IPS-18c (cell line): ENCODE measurements around the gene DLG1.

ENCODE experiments used
- H3K4me3 ChIP-seq: 2 replicates; pipeline ENCODE4 v1.7.0; 2013; ENCODE audit warnings: low read depth, mild to moderate bottlenecking, low read length, moderate library complexity; ENCODE audit not compliant: insufficient read depth
- H3K9me3 ChIP-seq: one replicate; pipeline ENCODE4 v1.6.1; 2013; ENCODE audit warnings: mild to moderate bottlenecking, low read length, moderate library complexity; ENCODE audit not compliant: control insufficient read depth, insufficient read depth

DLG1 gene

GRCh38 chr3:197268294-197268693, 30.1 kb downstream of the DLG1 start:
- Histone ChIP-seq H3K4me3 (no peak overlapping the region), H3K9me3 (no peaks in the 10 kb centered on the region)

GRCh38 chr3:197266331-197266730, 32.1 kb downstream of the DLG1 start:
- no peak overlapping the region for H3K4me3 ChIP-seq
- H3K9me3 ChIP-seq = no peaks in the 10 kb centered on the region

GRCh38 chr3:197262709-197263108, 35.7 kb downstream of the DLG1 start:
- H3K9me3 ChIP-seq = no peaks in the 10 kb centered on the region
- no peak overlapping the region for H3K4me3 ChIP-seq

- Histone ChIP-seq H3K9me3 (no peaks in the 10 kb centered on the region), H3K4me3 (no peak overlapping the region)
These were observed 37.3 kb downstream of the DLG1 start for GRCh38 chr3:197261164-197261509.

GRCh38 chr3:197260491-197261163, 37.8 kb downstream of the DLG1 start:
- no peaks in the 10 kb centered on the region for H3K9me3 ChIP-seq
- H3K4me3 ChIP-seq = no peak overlapping the region

GRCh38 chr3:197259096-197259495, 39.3 kb downstream of the DLG1 start:
- no peak overlapping the region for H3K4me3 ChIP-seq
- no peaks in the 10 kb centered on the region for H3K9me3 ChIP-seq

- Histone ChIP-seq H3K4me3 (no peak overlapping the region), H3K9me3 (no peaks in the 10 kb centered on the region)
These were observed 40.1 kb downstream of the DLG1 start for GRCh38 chr3:197258168-197258755.

GRCh38 chr3:197257711-197258110, 40.7 kb downstream of the DLG1 start:
- no peaks in the 10 kb centered on the region for H3K9me3 ChIP-seq
- H3K4me3 ChIP-seq = no peak overlapping the region

- Histone ChIP-seq H3K9me3 (no peaks in the 10 kb centered on the region), H3K4me3 (no peak overlapping the region)
These were observed 41.5 kb downstream of the DLG1 start for GRCh38 chr3:197256836-197257444.

GRCh38 chr3:197256104-197256503, 42.3 kb downstream of the DLG1 start:
- Histone ChIP-seq H3K9me3 (no peaks in the 10 kb centered on the region), H3K4me3 (no peak overlapping the region)

GRCh38 chr3:197253238-197253947, 45.0 kb downstream of the DLG1 start:
- no peak overlapping the region for H3K4me3 ChIP-seq

GRCh38 chr3:197249542-197249941, 48.9 kb downstream of the DLG1 start:
- no peak overlapping the region for H3K4me3 ChIP-seq
- peaks cover 12% of the 10 kb centered on the region for H3K9me3 ChIP-seq

More at GRCh38 chr3:197253238-197253947, 45.0 kb downstream of the DLG1 start:
- peaks cover 9% of the 10 kb centered on the region for H3K9me3 ChIP-seq

- Histone ChIP-seq H3K9me3 (peaks cover 12% of the 10 kb centered on the region), H3K4me3 (no peak overlapping the region)
These were observed 50.1 kb downstream of the DLG1 start for GRCh38 chr3:197248341-197248740.

GRCh38 chr3:197244751-197245150, 53.7 kb downstream of the DLG1 start:
- peaks cover 8% of the 10 kb centered on the region for H3K9me3 ChIP-seq
- no peak overlapping the region for H3K4me3 ChIP-seq

GRCh38 chr3:197242784-197243432, 55.5 kb downstream of the DLG1 start:
- H3K4me3 ChIP-seq = no peak overlapping the region

GRCh38 chr3:197241173-197241572, 57.2 kb downstream of the DLG1 start:
- Histone ChIP-seq H3K4me3 (no peak overlapping the region), H3K9me3 (no peaks in the 10 kb centered on the region)

More at GRCh38 chr3:197242784-197243432, 55.5 kb downstream of the DLG1 start:
- no peaks in the 10 kb centered on the region for H3K9me3 ChIP-seq

GRCh38 chr3:197239857-197240256, 58.6 kb downstream of the DLG1 start:
- no peak overlapping the region for H3K4me3 ChIP-seq
- H3K9me3 ChIP-seq = no peaks in the 10 kb centered on the region
